HG03565 (cell line): Measurements from ENCODE around the gene FRMD4B.

Experiments
- ATAC-seq: cut with Tn5 transposase; IDR thresholded peaks from one replicate; pipeline ENCODE4 v1.9.1; 2021; ENCODE audit warnings: mild to moderate bottlenecking, moderate library complexity; ENCODE audit not compliant: unreplicated experiment

Gene FRMD4B

DNA sequence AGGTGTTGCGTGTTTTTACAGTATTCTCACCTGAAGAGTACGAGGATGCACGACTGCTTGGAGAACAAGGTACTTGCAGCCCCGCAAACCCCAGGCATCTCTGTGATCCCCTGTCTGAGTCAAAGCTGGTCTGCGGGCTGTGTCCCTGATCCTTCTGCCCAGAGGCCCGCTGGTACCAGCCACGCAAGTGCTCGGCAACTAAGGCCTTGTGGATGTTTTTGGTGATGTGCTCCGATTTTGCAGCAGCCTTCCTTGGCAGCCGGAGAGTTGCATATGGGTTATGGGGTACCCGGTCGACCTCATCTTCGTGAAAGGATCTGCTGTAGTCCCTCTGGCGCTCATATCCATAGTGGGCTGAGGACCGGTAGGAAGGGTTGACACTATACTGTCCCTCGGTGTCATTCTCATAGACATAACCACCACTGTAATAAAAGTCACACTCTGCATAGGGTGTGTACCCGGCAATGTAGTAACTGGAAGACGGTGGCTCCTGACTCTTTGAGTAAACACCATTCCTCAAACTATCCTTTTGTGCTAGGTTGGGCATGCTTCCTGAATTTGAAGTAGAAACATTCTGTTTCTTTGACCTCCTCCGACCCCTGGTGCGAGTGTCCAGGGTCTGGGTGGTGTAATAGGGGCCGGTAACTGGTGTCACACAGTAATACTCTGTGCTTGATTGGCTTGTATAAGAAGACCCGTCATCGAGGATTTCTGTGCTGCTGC is 204.9 kb downstream of the FRMD4B start:
- no peak for ATAC-seq

GRCh38 chr3:69179740-69180372 is 206.0 kb downstream of the FRMD4B start:
- no peak for ATAC-seq

DNA sequence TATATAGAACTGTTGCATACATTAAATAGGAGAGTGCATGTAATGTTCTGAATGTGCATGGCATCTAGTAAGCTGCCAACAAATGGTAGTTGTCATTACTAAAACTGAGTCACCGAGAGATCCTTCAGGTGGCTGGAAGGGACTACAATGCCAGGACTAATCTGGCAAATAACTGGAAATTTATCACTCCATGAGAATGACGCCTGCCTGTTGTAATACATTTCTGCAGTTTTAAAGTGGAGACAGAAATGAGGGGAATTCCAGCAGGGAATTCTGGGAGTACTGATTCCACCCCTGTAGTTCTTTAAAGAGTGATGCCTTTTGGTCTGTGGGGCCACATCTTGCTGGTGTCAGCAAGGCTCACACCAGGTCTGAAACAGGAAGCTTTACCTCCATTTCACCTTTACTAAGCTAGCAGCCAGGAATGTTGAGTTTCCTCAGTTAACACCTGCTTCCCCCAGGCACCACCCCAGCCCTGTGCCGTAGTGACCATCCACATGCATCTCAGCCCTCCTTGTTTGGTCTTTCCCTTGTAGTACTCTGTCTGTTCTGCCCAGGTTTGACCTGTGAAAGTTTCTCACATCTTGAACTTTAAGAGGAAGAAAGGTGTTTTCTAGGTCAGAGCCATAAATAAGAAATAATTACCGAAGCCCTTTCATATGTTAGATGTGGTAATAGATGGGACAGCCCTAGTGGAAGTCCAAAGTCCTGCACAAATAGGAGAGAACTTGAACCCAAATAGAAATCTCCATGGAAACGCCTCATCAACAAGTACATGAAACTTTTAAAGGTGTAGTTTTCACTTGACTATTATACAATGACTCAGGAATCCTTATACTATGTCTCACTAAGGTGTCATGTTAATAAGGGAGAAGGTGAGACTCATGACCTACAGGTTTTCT is 206.8 kb downstream of the FRMD4B start:
- no peak for ATAC-seq

DNA sequence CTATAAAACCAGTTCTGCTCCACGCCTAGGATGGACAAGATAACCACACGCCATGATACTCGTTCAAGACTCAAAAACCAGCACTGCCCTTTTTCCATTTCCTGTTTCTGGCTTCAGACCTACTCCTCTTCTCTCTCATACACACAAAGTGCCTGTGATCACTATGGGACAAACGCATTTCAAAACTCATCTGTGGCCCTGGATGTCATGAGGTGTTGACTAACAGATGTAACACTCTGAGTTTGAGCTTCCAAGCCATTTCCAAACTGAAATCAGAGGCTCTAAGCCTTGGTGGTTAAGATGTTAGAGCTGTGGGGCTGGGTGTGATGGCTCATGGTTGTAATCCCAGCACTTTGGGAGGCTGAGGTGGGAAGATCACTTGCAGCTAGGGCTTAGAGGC is 207.8 kb downstream of the FRMD4B start:
- no peak for ATAC-seq

DNA sequence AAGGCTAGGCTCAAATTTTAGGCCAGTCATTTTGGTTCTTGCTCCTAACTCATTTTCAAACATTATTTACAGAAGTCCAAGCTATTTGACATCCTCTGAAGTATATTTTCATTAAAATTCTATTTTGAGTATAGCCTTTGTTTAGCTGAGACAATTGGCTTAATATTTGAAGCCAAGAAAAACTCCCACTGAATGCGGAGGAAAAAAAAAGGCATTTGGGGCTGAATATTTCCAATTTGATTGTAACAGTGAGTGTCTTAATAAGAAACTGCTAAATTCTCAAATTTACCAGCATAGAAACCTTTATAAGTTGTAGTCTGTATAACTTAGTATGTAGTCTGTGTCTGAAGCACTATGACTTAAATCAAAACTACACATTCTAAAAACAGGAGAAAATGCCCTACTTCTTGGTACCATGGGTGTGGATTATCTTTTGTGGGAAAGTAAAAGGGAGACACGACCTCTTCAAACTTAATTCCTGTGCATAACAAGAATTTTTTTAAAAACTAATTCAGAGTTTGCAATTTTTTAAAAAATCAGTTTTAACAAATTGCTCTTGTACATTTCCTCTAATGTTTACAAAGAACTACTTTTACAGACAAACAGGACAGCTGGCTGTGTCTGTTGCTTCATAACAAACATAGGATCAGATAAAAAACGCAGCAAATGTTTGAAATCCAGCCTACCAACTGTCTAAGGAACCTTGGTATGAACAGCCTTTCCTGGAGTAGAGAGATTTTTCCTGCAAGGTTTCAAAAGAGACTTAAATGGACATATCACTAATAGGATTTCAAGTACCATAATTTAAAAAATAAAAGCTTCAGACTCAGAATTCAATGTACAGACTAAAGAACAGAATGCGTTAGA is 210.8 kb downstream of the FRMD4B start:
- no peak for ATAC-seq

DNA sequence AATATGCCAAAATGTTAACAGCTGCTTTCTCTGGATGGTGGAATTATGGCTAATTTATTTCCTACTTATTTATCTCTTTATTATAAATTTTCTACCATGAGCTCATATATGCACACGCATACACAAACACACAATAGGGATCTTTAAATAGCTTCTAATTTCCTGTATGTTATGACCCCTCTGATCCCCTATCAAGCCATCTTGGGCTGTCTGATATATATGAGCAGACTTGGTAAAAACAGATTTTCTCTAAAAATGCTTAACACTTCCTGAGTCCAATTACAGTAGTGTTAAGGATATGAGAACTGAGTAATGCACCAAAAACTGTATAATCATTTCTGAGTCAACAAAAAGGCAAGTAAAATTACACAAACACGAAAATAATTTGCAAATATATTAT is 211.4 kb downstream of the FRMD4B start:
- no peak for ATAC-seq

- ATAC-seq, result no peak
Observed at GRCh38 chr3:69172058-69172457, 213.8 kb downstream of the FRMD4B start.

DNA sequence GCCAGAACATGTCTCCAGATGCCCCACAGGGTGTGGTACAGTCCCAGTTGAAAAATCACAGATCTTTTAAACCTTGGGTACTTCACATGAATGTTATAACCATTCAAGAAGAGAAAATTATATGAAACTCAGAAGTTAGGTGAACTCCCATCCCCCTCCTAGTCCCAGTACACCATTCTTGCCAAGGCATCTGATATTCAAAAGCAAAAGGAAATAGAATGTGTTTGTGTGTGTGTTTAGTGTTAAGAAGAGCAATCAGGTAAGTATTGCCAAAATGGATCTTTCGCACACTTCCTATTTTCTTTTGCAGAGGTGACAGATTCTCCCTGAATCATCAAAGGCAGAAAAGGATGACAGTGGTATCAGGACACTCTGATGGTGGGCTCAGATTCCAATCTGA is 219.4 kb downstream of the FRMD4B start:
- ATAC-seq, result no peak

DNA sequence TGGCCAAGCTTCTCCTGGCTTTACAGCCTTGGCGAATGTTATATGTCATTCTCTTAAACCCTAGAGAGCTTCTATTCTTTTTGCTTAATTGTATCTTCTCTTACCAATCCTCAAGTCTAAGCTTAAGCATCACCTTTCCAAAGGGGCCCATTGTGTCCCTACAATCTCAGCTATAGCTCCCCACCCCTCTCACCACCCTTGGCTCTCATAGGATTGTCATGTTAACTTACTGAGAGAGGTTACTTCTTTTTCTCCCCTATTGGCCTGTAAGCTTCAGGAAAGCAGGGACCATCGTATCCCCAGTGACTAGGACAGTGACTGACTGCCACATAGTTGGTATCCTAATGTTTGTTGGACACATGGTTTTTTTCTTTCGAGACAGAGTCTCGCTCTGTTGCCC is 220.1 kb downstream of the FRMD4B start:
- ATAC-seq, result no peak

GRCh38 chr3:69164296-69164695 is 221.6 kb downstream of the FRMD4B start:
- ATAC-seq, result no peak

GRCh38 chr3:69162308-69162980 is 223.4 kb downstream of the FRMD4B start:
- no peak for ATAC-seq

GRCh38 chr3:69161587-69162307 is 224.1 kb downstream of the FRMD4B start:
- peak; percentile 59 for ATAC-seq

DNA sequence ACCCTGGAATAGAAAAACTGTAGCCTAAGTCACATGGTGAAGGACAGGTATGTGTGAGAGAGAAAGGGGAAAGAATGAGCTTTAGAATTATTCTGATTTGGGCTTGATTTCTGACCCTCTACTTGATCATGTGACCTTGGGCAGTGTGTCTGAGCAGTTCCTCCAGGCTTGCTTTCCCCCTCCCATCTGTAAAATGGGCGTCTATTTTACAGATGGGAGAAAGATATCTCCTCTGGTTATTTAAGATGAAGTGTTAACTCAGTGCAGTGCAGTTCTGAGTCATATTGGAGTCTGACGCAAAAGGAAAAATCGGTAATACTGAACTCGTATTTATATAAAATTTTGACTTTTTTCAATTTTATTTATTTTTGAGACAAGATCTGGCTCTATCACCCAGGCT is 225.4 kb downstream of the FRMD4B start:
- no peak for ATAC-seq

DNA sequence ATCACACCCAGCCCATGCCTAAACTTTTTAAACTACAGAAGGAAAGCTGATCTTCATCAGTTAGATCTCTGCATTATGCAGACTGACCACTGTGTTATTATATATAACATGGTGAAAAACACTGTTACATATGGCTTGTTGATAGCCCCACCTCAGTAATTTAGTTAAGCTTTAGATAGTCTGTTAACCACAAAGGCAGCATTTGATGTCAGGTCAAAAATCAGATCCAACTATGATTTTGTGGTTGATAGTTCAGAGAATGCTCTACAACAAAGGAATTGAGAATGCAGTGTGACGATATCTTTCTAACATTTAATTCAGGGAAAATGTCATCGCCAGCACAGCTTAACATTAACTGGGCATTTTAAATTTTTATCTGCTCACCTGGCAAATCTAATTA is 225.8 kb downstream of the FRMD4B start:
- no peak for ATAC-seq

DNA sequence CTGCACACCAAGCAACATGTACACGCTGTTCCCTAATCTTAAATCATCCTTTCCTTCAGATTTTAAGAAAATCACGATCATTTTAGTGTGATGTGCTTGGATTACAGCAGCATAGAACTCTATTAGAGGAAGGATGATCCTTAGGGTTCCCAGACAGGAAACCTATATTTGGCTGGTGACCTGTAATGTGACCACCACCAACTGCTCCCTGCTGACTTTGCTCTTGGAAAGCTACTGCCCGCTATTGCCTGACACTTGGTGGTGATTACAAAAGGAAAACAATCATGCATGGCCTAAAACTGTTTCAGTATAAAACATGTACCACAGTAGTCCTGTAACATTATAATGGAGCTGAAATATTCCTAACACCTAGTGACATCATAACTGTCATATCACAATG is 236.3 kb downstream of the FRMD4B start:
- ATAC-seq, result no peak

GRCh38 chr3:69145688-69146087 is 240.2 kb downstream of the FRMD4B start:
- no peak for ATAC-seq

- ATAC-seq, result no peak
Observed at GRCh38 chr3:69144631-69145245, 241.2 kb downstream of the FRMD4B start.

- ATAC-seq, result no peak
Observed at GRCh38 chr3:69143612-69144011, 242.3 kb downstream of the FRMD4B start.

- no peak for ATAC-seq
Observed at GRCh38 chr3:69142797-69143454, 243.0 kb downstream of the FRMD4B start.
